H7 (cell line): ENCODE results near the gene TRIL. TPM values are rescaled to one million over a fixed set of nuclear protein-coding genes. Genes with fewer than 3 reads are reported as not detected.
A peak's percentile ranks its signal among the peaks of the same experiment; 100 is the strongest.

Source experiments
- DNase-seq: peaks from one replicate; pipeline ENCODE4 v3.0.0; 2012
- H3K27me3 ChIP-seq: 2 replicates; pipeline ENCODE4 v1.6.0; 2011; ENCODE audit warnings: mild to moderate bottlenecking, low read length; ENCODE audit not compliant: control insufficient read depth, insufficient read depth
- H3K36me3 ChIP-seq: replicated peaks from 2 replicates; pipeline ENCODE4 v1.5.1; 2011; ENCODE audit warnings: low read length; ENCODE audit not compliant: control insufficient read depth, insufficient read depth
- H3K4me3 ChIP-seq: 2 replicates; pipeline ENCODE4 v1.5.1; 2011; ENCODE audit warnings: low read depth, mild to moderate bottlenecking, control low read depth, low read length, moderate library complexity; ENCODE audit not compliant: insufficient read depth
- total RNA-seq: library from RNA; depleted of rRNA; stranded (reverse); fragments of >200 nt; shearing (Covaris generic); gene quantifications from 2 replicates; pipeline ENCODE4 v1.2.3, GENCODE V29; 2014

The TRIL gene
- total RNA-seq, 1 experiment from 2014 or later = 1.5 TPM

DNA sequence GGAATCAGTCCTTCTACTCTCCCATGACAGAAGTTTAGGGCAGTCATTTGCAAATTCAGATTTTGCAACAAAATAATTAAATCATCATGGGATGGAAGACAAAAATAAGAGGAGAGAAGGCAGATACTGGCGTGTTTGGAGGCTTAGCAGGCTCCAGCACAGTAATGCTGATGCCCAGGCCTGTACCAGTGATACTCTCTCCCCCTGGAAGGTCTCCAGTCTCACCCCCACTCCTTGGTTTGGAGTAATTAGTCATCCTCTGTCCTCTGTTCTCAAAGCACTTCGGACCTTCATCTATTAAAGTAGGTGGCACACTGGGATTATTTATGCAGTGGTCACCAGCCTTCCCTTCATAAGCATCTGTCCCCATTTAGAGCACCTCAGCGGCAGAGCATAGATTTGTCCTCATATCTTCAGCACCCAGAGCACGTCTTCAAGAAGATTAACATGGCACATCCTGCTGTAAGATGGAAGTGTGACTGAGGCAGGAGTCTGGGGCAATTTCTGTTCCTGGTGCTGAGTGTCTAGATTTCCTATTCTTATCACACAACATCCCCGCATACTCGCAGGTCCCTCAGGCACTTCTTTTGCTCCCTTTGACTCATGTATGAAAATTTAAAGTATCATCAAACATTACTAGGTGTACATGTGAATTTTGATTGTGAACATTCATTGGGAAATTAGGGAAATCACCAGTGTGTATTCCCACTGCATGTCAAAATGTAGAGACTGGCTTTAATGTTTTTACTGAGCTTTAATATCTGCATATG lies 31.3 kb upstream of the TRIL start:
- Histone ChIP-seq H3K27me3 (no peaks in the 10 kb centered on the region), H3K4me3 (no peak overlapping the region), H3K36me3 (no peaks in the 10 kb centered on the region)
- no peak for DNase-seq

- no peak for DNase-seq
- no peaks in the 10 kb centered on the region for H3K36me3 ChIP-seq
- no peaks in the 10 kb centered on the region for H3K27me3 ChIP-seq
- no peak overlapping the region for H3K4me3 ChIP-seq
Observed at GRCh38 chr7:28988810-28989209, 30.7 kb upstream of the TRIL start.

DNA sequence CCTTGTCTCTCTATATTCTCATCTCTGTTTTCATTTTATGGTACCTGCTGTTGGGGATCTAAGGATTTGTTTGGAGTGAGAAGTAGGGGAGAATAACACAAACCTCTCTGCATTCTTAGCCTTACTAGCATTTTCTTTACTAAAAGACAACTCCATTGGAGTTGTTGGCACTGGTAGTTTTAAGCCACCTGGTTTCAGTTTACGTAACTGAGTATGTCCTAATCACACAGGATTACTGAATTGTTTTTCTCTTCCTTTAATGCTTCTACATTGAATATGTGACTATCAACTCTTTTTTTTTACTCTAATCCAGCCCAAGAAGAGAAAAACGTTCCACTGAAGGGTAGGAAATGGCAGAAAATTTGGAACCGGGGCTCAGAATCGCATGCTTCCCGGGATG lies 30.0 kb upstream of the TRIL start:
- Histone ChIP-seq H3K4me3 (no peak overlapping the region), H3K36me3 (no peaks in the 10 kb centered on the region)
- no peak for DNase-seq

GRCh38 chr7:28986765-28987110 lies 28.6 kb upstream of the TRIL start:
- Histone ChIP-seq H3K4me3 (no peak overlapping the region), H3K27me3 (no peaks in the 10 kb centered on the region), H3K36me3 (no peaks in the 10 kb centered on the region)
- DNase-seq = no peak

More for the DNA sequence above, 30.0 kb upstream of the TRIL start:
- no peaks in the 10 kb centered on the region for H3K27me3 ChIP-seq

- DNase-seq = no peak
- Histone ChIP-seq H3K36me3 (no peaks in the 10 kb centered on the region), H3K27me3 (no peaks in the 10 kb centered on the region), H3K4me3 (no peak overlapping the region)
Observed at GRCh38 chr7:28986028-28986764, 28.1 kb upstream of the TRIL start.

- H3K4me3 ChIP-seq = no peak overlapping the region
- DNase-seq = peak; percentile 51
- H3K27me3 ChIP-seq = no peaks in the 10 kb centered on the region
- H3K36me3 ChIP-seq = no peaks in the 10 kb centered on the region
Observed at GRCh38 chr7:28984631-28985030, 26.5 kb upstream of the TRIL start.

DNA sequence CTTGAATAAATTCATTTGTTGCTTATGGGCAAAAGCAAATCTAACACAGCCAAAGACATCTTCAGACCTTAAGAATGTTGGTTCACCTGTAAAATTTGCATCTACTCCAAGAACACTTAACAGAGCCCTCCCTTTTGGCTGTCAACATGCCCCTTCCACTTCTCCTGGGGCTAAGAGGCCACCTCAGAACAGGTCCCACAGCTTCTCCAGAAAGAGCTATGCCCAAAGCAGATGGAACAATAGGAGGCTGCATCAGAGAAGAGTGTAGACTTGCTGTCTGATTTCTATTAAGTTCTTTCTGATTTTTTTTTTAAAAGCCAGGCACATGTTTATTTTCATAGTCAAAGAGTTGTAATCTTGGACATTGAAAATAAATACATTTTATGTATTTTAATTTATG lies 26.1 kb upstream of the TRIL start:
- Histone ChIP-seq H3K27me3 (no peaks in the 10 kb centered on the region), H3K4me3 (no peak overlapping the region), H3K36me3 (no peaks in the 10 kb centered on the region)
- DNase-seq = no peak

DNA sequence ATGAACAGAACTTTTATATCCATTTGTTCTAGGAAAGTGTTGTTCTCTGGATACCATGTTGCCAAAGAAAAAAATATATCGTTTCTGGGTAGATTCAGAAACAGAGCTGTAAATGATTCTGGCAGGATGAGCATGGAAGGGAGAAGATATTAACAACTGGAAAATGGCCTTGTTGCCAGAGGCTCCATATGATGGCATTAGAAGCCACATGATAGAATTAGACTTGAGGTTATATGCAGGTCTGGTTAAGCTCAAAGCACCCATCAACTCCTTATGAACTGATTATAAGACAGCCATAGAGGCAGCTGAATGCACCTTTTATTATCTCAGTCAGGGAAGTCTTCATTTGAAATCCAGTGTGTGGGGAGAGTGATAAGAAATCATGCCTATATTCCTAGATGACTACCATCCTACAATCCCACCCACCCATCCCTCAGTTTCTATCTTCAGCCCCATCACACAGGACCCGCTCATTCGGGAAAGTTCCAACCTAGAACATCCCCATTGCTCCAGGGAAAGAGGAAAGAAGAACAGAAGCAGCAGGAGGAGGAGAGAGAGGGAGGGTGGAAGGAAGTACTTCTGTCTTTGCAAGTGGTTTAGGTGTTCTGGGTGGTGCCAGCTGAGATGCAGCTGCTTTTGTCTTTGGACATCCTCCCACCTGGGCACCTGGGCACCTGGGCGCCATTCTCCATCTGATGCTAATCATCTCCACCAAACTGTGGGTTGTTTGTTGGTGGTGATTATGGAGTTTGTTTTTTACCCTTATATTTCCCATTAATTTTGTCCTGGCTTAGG lies 25.5 kb upstream of the TRIL start:
- H3K36me3 ChIP-seq = no peaks in the 10 kb centered on the region
- DNase-seq = no peak
- H3K4me3 ChIP-seq = no peak overlapping the region
- no peaks in the 10 kb centered on the region for H3K27me3 ChIP-seq

DNA sequence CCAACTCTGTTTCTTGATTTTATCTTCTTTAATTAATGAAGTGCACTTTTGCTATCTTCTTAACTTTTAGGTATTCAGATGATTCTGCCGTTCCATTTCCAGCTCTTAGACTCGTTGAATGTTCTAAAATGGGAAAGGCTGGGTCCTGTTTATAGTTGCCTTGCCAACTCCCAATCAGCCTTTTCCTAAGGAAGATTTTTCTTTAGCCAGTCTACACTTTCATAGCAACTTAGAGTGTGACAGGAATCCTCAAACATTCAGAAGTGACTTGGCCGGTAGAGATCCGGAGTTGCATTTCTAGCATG lies 23.0 kb upstream of the TRIL start:
- no peaks in the 10 kb centered on the region for H3K27me3 ChIP-seq
- H3K36me3 ChIP-seq = no peaks in the 10 kb centered on the region
- DNase-seq = no peak
- H3K4me3 ChIP-seq = no peak overlapping the region

- H3K4me3 ChIP-seq = no peak overlapping the region
- H3K27me3 ChIP-seq = no peaks in the 10 kb centered on the region
- no peaks in the 10 kb centered on the region for H3K36me3 ChIP-seq
- DNase-seq = no peak
Observed at GRCh38 chr7:28980451-28981160, 22.5 kb upstream of the TRIL start.

DNA sequence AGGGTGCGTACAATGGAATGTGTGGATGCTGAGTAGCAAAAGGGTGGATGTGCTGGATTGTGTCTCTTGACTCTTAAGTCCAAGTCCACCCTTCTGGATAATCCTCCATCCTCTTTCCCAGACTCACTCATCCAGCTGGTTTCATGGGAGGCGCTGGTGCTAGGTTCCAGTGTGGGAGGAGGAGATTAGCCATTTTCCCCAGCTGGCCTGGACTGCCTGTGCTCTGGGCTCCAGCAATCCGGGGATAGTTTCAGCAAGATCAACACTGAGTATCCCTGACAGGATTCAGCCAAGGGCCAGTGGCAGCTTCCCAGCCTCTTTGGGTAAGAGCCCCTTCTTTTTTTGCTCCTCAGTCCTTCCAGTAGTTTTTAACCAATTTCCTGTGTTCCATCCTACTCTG lies 21.6 kb upstream of the TRIL start:
- H3K4me3 ChIP-seq = no peak overlapping the region
- no peaks in the 10 kb centered on the region for H3K27me3 ChIP-seq
- no peak for DNase-seq
- no peaks in the 10 kb centered on the region for H3K36me3 ChIP-seq

DNA sequence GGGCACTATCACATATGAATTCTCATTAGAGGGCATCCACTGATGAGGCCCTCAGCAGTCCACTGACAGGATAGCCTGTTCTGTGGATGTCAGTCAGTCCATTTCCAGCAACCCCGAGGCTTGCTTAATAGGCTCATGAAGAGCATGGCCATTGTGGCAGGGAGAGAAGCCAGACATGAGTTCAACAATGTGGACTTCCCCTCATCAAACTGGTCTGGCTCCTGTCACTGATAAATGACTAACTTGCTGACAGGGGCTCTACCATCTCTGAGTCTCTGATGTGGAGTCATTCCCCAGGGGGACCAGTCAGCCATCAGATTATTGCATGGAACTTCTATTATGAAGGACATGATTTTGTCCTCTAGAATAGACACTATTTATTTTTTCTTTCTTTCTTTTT lies 19.8 kb upstream of the TRIL start:
- no peak for DNase-seq
- H3K4me3 ChIP-seq = no peak overlapping the region
- H3K36me3 ChIP-seq = no peaks in the 10 kb centered on the region
- no peaks in the 10 kb centered on the region for H3K27me3 ChIP-seq

GRCh38 chr7:28976022-28976421 lies 17.9 kb upstream of the TRIL start:
- Histone ChIP-seq H3K27me3 (no peaks in the 10 kb centered on the region), H3K36me3 (no peaks in the 10 kb centered on the region), H3K4me3 (no peak overlapping the region)
- no peak for DNase-seq

DNA sequence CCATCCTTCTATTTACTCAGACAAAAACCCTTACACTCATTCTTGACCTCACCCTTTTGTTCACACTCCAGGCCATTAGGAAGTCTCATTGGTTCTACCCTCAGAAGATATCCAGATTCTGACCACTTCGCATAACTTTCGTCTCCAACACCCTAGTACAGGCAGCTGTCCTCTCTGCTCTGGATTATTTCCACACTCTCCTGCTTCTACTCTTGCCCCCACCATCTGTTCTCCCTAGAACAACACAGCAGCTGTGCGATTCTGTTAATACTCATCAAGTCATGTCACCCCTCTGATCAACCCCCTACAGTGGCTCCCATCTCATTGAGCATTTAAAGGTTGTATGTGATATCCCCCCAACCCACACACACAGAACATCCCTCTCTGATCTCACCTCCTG lies 15.5 kb upstream of the TRIL start:
- no peaks in the 10 kb centered on the region for H3K36me3 ChIP-seq
- H3K4me3 ChIP-seq = no peak overlapping the region
- DNase-seq = no peak
- no peaks in the 10 kb centered on the region for H3K27me3 ChIP-seq
